IMR-90 (cell line): ENCODE results near the gene FN3KRP. TPM values are rescaled to one million over a fixed set of nuclear protein-coding genes. Genes with fewer than 3 reads are reported as not detected.

ENCODE experiments used
- ATAC-seq: fragments of 200-7000 bp; cut with Tn5 transposase; 2 replicates; pipeline ENCODE4 v1.9.1; 2020; ENCODE audit warnings: low read depth, mild to moderate bottlenecking, moderate library complexity
- BruUV-seq: library from RNA; stranded (reverse); fragments of 400-500 nt; replicated peaks from 2 replicates; lab custom pipeline; 2021; lab: Mats Ljungman, UMichigan
- CTCF ChIA-PET: fragments of 300-600 bp; formaldehyde crosslinking; extraction: SDS; loops from one replicate; lab custom pipeline; 2021; ENCODE audit warnings: antibody characterized with exemption; lab: Yijun Ruan, JAX
- POLR2A ChIA-PET: fragments of 300-600 bp; sonication (Branson Sonifier 250); formaldehyde crosslinking; loops from one replicate; lab custom pipeline; 2022; ENCODE audit warnings: antibody characterized with exemption; ENCODE audit not compliant: unreplicated experiment; lab: Charles Lee
- DNase-seq: peaks from one replicate; pipeline ENCODE4 v3.0.0; 2013
- H2AFZ ChIP-seq: replicated peaks from 2 replicates; pipeline ENCODE3; 2013; ENCODE audit warnings: low read length, mild to moderate bottlenecking; ENCODE audit not compliant: poor library complexity
- H2AK5ac ChIP-seq: 2 replicates; pipeline ENCODE4 v1.6.1; 2013; ENCODE audit warnings: low read depth, low read length, inconsistent platforms
- H2AK9ac ChIP-seq: replicated peaks from 2 replicates; pipeline ENCODE3; 2013; ENCODE audit warnings: mild to moderate bottlenecking, low read depth, low read length, moderate library complexity; ENCODE audit not compliant: poor library complexity
- H2BK120ac ChIP-seq: 2 replicates; pipeline ENCODE4 v1.6.1; 2013; ENCODE audit warnings: low read depth, low read length, inconsistent platforms
- H2BK15ac ChIP-seq: 3 replicates; pipeline ENCODE4 v1.6.1; 2013; ENCODE audit warnings: low read depth, low read length, inconsistent platforms
- H2BK20ac ChIP-seq: 2 replicates; pipeline ENCODE4 v1.6.1; 2013; ENCODE audit warnings: low read depth, mild to moderate bottlenecking, inconsistent platforms, low read length, moderate library complexity
- H2BK5ac ChIP-seq: 2 replicates; pipeline ENCODE4 v1.6.1; 2013; ENCODE audit warnings: mild to moderate bottlenecking, low read depth, low read length, inconsistent platforms; ENCODE audit not compliant: poor library complexity, severe bottlenecking
- H3K14ac ChIP-seq: replicated peaks from 2 replicates; pipeline ENCODE4 v1.6.1; 2013; ENCODE audit warnings: low read depth, low read length, inconsistent platforms
- H3K18ac ChIP-seq: 2 replicates; pipeline ENCODE4 v1.6.1; 2013; ENCODE audit warnings: low read depth, low read length, control low read depth
- H3K23ac ChIP-seq: 2 replicates; pipeline ENCODE4 v1.6.1; 2013; ENCODE audit warnings: low read depth, low read length, inconsistent platforms
- H3K27ac ChIP-seq: 2 replicates; pipeline ENCODE4 v1.5.1; 2013; ENCODE audit warnings: mild to moderate bottlenecking, control low read depth, low read length; ENCODE audit not compliant: insufficient read depth
- H3K27me3 ChIP-seq: 2 replicates; pipeline ENCODE4 v1.6.1; 2013; ENCODE audit warnings: low read length; ENCODE audit not compliant: control insufficient read depth, insufficient read depth
- H3K36me3 ChIP-seq: 2 replicates; pipeline ENCODE4 v1.6.1; 2013; ENCODE audit warnings: low read length, mixed read lengths; ENCODE audit not compliant: control insufficient read depth, insufficient read depth
- H3K4ac ChIP-seq: 2 replicates; pipeline ENCODE4 v1.6.1; 2013; ENCODE audit warnings: low read depth, low read length, inconsistent platforms
- H3K4me1 ChIP-seq: 2 replicates; pipeline ENCODE4 v1.6.1; 2013; ENCODE audit warnings: low read length, mixed read lengths; ENCODE audit not compliant: control insufficient read depth, insufficient read depth
- H3K4me2 ChIP-seq: 2 replicates; pipeline ENCODE4 v1.6.1; 2013; ENCODE audit warnings: low read depth, mild to moderate bottlenecking, control low read depth, low read length, moderate library complexity
- H3K4me3 ChIP-seq: 2 replicates; pipeline ENCODE4 v1.5.1; 2013; ENCODE audit warnings: low read depth, mild to moderate bottlenecking, control low read depth, low read length, moderate library complexity; ENCODE audit not compliant: insufficient read depth
- H3K56ac ChIP-seq: 2 replicates; pipeline ENCODE4 v1.6.1; 2013; ENCODE audit warnings: low read length, inconsistent platforms; ENCODE audit not compliant: insufficient read depth; ENCODE audit errors: extremely low read depth
- H3K79me1 ChIP-seq, 2 experiments: 2 replicates each; pipeline ENCODE4 v1.6.1; 2013; ENCODE audit warnings: low read length in 2 of 2, inconsistent platforms in 1 of 2, low read depth in 1 of 2
- H3K9ac ChIP-seq: 2 replicates; pipeline ENCODE4 v1.6.1; 2013; ENCODE audit warnings: low read depth, low read length, control low read depth
- H3K9me1 ChIP-seq: 2 replicates; pipeline ENCODE4 v1.6.1; 2013; ENCODE audit warnings: low read length, inconsistent platforms; ENCODE audit not compliant: insufficient read depth
- H3K9me3 ChIP-seq: 2 replicates; pipeline ENCODE4 v1.6.1; 2013; ENCODE audit warnings: low read length; ENCODE audit not compliant: control insufficient read depth, insufficient read depth
- H4K20me1 ChIP-seq: 2 replicates; pipeline ENCODE4 v1.6.1; 2013; ENCODE audit warnings: low read length, inconsistent platforms; ENCODE audit not compliant: insufficient read depth
- H4K5ac ChIP-seq: 2 replicates; pipeline ENCODE4 v1.6.1; 2013; ENCODE audit warnings: mild to moderate bottlenecking, low read depth, low read length, control low read depth
- H4K8ac ChIP-seq, 2 experiments: 2 replicates each; pipeline ENCODE4 v1.6.1; 2013; ENCODE audit warnings: low read depth in 2 of 2, low read length in 2 of 2, control low read depth in 1 of 2, inconsistent platforms in 1 of 2
- H4K91ac ChIP-seq: 2 replicates; pipeline ENCODE4 v1.6.1; 2013; ENCODE audit warnings: low read depth, low read length, inconsistent platforms; ENCODE audit not compliant: insufficient read depth
- BHLHE40 ChIP-seq: fragments of 150-350 bp; IDR thresholded peaks from 2 replicates; pipeline ENCODE4 v1.6.1; 2016; ENCODE audit warnings: mild to moderate bottlenecking, low read depth, low read length
- CEBPB ChIP-seq: IDR thresholded peaks from 2 replicates; pipeline ENCODE4 v1.6.1; 2012; ENCODE audit warnings: low read depth, low read length, improper control_type of control experiment
- MAFK ChIP-seq: IDR thresholded peaks from 2 replicates; pipeline ENCODE4 v1.6.1; 2012; ENCODE audit warnings: low read depth, low read length, improper control_type of control experiment
- MXI1 ChIP-seq: IDR thresholded peaks from 2 replicates; pipeline ENCODE4 v1.6.1; 2012; ENCODE audit warnings: low read depth, mild to moderate bottlenecking, low read length, moderate library complexity, borderline replicate concordance
- RAD21 ChIP-seq: IDR thresholded peaks from 2 replicates; pipeline ENCODE4 v1.6.1; 2012; ENCODE audit warnings: low read length, improper control_type of control experiment
- WGBS, 2 experiments: methylation state at CpG; one replicate each; pipeline versions ENCODE4 v1.1.5 to v1.1.7; 2013; ENCODE audit warnings: missing lambda C conversion rate in 2 of 2; ENCODE audit not compliant: insufficient read length in 1 of 2; ENCODE audit errors: extremely low coverage in 2 of 2; 5-methylcytosine and 5-hydroxymethylcytosine counted together
- dilution Hi-C: fragments of 300-500 bp; cut with HindIII; formaldehyde crosslinking; loops from one replicate; pipeline ENCODE4 v1.14.3; 2018; ENCODE audit warnings: low sequenced_read_pairs; ENCODE audit not compliant: unreplicated experiment
- in situ Hi-C: fragments of 300-500 bp; cut with MboI; formaldehyde crosslinking; loops from 3 replicates; pipeline ENCODE4 v1.14.3; 2019; ENCODE audit warnings: low sequenced_read_pairs, inconsistent platforms, mixed read lengths
- intact Hi-C: fragments of 100-400 bp; cut with micrococcal nuclease; formaldehyde crosslinking; loops from 2 replicates; pipeline ENCODE4 v1.10.0; 2022
- polyA plus RNA-seq, 3 experiments: library from polyadenylated mRNA; depleted of rRNA; stranded (reverse); fragments of >200 nt; gene quantifications; 2 replicates each; pipeline ENCODE4 v1.2.3, GENCODE V29; 2012; ENCODE audit warnings: low replicate concordance in 1 of 3
- total RNA-seq: library from RNA; depleted of rRNA; stranded (reverse); fragments of >200 nt; gene quantifications from 2 replicates; pipeline ENCODE4 v1.2.3, GENCODE V29; 2012

Gene FN3KRP
- total and polyA plus RNA-seq, 2 of the 4 experiments (the other 2 are of a cell fraction), result 18.6 to 20.3 TPM

GRCh38 chr17:82698065-82698973 is 18.2 kb upstream of the FN3KRP start, which contains the start of gene RAB40B (continued):
- TF ChIP-seq RAD21 (no peak), MXI1 (peak; percentile 25; the same call in 1 of the 2 replicates), MAFK (no peak)

- H2BK20ac ChIP-seq, result no peak overlapping the region
- peak; percentile 1; the same call in 1 of the 2 replicates for ATAC-seq
- no peak overlapping the region for H2AK5ac ChIP-seq
- peak overlapping the region; percentile 84 for H2AK9ac ChIP-seq
- H3K14ac ChIP-seq, result no peak overlapping the region
- peaks cover 6% of the 10 kb centered on the region; the same call in 1 of the 2 replicates for H3K4me1 ChIP-seq
- H3K36me3 ChIP-seq, result no peaks in the 10 kb centered on the region
- dilution Hi-C loops, result no loop called here
- no peak overlapping the region for H4K8ac ChIP-seq
- no peak overlapping the region for H2BK15ac ChIP-seq
- peaks cover 2% of the 10 kb centered on the region; the same call in 1 of the 2 replicates for H3K27me3 ChIP-seq
- no peak overlapping the region for H2BK5ac ChIP-seq
- no peak overlapping the region for H3K4ac ChIP-seq
- peaks cover 0 to 7% of the 10 kb centered on the region in 2 experiments; a peak in 2 of 4 replicates for H3K79me1 ChIP-seq
- in situ Hi-C loops, result no loop called here
- H3K4me3 ChIP-seq, result peak overlapping the region; percentile 66
- peaks cover 2% of the 10 kb centered on the region for H3K9me3 ChIP-seq
- H3K9ac ChIP-seq, result no peak overlapping the region
- no peak for TF ChIP-seq CEBPB
- peak; percentile 53; the same call in 1 of the 2 replicates for TF ChIP-seq BHLHE40
- BruUV-seq, result no TSS peak
- H3K4me2 ChIP-seq, result peak overlapping the region; percentile 91
- no peak overlapping the region for H2BK120ac ChIP-seq
- H3K18ac ChIP-seq, result no peak overlapping the region
- H4K20me1 ChIP-seq, result no peaks in the 10 kb centered on the region
- peak overlapping the region; percentile 80 for H3K23ac ChIP-seq
- WGBS, 2 experiments, result 11% methylated on average over 27 of the region's 45 CpGs; no CpG with 5 or more reads in 1 of the 2 experiments
- intact Hi-C loops, result loop anchor here (2.0 kb wide), 1 partner anchor 54 kb away; the partner anchor contains the start of gene TBCD
- no peak overlapping the region for H3K27ac ChIP-seq
- ChIA-PET POLR2A (no interaction called here), CTCF (no interaction called here)
- H4K5ac ChIP-seq, result no peak overlapping the region
- DNase-seq, result no peak
- peaks cover 5% of the 10 kb centered on the region for H3K9me1 ChIP-seq
- H4K91ac ChIP-seq, result no peak overlapping the region
- H3K56ac ChIP-seq, result no peak overlapping the region
- H2AFZ ChIP-seq, result peak overlapping the region; percentile 99
Measured at GRCh38 chr17:82698974-82699442, 17.5 kb upstream of the FN3KRP start.
